ENCODE data around the gene SLAMF8.

DNA sequence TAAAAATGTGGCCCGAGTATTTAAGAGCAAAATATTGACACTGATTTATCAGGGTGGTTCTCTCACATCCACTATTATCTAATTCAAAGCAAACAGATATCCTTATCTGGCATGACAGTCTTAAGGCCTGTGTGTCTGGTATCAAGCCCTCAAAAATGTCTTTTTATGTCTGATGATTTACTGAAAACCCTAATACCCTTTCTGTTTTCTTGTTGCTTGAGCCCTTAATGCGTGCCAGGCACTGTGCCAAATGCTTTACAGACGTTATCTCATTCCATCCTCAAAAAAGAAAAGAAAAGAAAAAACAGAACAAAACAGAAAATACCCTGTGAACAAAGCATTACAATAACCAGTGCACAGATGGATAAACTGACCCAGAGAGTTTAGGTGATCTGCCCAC is 40.2 kb upstream of the SLAMF8 start:
- TF ChIP-seq, protein P1, sequence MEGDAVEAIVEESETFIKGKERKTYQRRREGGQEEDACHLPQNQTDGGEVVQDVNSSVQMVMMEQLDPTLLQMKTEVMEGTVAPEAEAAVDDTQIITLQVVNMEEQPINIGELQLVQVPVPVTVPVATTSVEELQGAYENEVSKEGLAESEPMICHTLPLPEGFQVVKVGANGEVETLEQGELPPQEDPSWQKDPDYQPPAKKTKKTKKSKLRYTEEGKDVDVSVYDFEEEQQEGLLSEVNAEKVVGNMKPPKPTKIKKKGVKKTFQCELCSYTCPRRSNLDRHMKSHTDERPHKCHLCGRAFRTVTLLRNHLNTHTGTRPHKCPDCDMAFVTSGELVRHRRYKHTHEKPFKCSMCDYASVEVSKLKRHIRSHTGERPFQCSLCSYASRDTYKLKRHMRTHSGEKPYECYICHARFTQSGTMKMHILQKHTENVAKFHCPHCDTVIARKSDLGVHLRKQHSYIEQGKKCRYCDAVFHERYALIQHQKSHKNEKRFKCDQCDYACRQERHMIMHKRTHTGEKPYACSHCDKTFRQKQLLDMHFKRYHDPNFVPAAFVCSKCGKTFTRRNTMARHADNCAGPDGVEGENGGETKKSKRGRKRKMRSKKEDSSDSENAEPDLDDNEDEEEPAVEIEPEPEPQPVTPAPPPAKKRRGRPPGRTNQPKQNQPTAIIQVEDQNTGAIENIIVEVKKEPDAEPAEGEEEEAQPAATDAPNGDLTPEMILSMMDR (IDR thresholded peaks at IDR 0.05), result no peak
- TF ChIP-seq POLR2A (IDR thresholded peaks at IDR 0.05), result no peak

Measured in body of pancreas (tissue), 4 donors.